Neural progenitor cell (in vitro differentiated cells): ENCODE data around the gene IFNA7. TPM values are rescaled to one million over a fixed set of nuclear protein-coding genes. Genes with fewer than 3 reads are reported as not detected.
"Not testable (repeated sequence)": the region's sequence is repeated elsewhere in the genome, so short reads cannot be mapped to it uniquely, and the experiment has no call there.

Experiments used
- DNase-seq: peaks from one replicate; pipeline ENCODE4 v3.0.0-alpha.2; 2016; ENCODE audit warnings: low spot score
- H2AFZ ChIP-seq: fragments of 200-600 bp; sonication (generic); replicated peaks from 2 replicates; pipeline ENCODE4 v1.6.1; 2016; ENCODE audit warnings: antibody characterized with exemption
- H3F3A ChIP-seq: fragments of 200-600 bp; sonication (generic); 2 replicates; pipeline ENCODE4 v1.6.1; 2016; ENCODE audit warnings: antibody characterized with exemption, low read depth
- H3K27ac ChIP-seq: fragments of 200-600 bp; sonication (generic); 2 replicates; pipeline ENCODE4 v1.5.1; 2016; ENCODE audit warnings: mild to moderate bottlenecking
- H3K27me3 ChIP-seq: fragments of 200-600 bp; sonication (generic); 2 replicates; pipeline ENCODE4 v1.6.1; 2016; ENCODE audit warnings: mild to moderate bottlenecking, moderate library complexity
- H3K36me3 ChIP-seq: fragments of 200-600 bp; sonication (generic); 2 replicates; pipeline ENCODE4 v1.5.1; 2016
- H3K4me1 ChIP-seq: fragments of 200-600 bp; sonication (generic); 2 replicates; pipeline ENCODE4 v1.6.1; 2016; ENCODE audit warnings: mixed run types
- H3K4me2 ChIP-seq: fragments of 200-600 bp; sonication (generic); 2 replicates; pipeline ENCODE4 v1.6.1; 2016
- H3K4me3 ChIP-seq: fragments of 200-600 bp; sonication (generic); 2 replicates; pipeline ENCODE4 v1.5.1; 2016
- H3K79me2 ChIP-seq: fragments of 200-600 bp; sonication (generic); 2 replicates; pipeline ENCODE4 v1.6.1; 2016; ENCODE audit warnings: low read depth
- H3K9ac ChIP-seq: fragments of 200-600 bp; sonication (generic); 2 replicates; pipeline ENCODE4 v1.6.1; 2016
- H3K9me3 ChIP-seq: fragments of 200-600 bp; sonication (generic); 2 replicates; pipeline ENCODE4 v1.5.1; 2016; ENCODE audit warnings: low read depth
- H4K20me1 ChIP-seq: fragments of 200-600 bp; sonication (generic); 2 replicates; pipeline ENCODE4 v1.6.1; 2016; ENCODE audit warnings: low read depth
- H3K27ac Mint-ChIP-seq: 3 replicates; pipeline ENCODE4 v1.8.0; 2021; ENCODE audit warnings: mixed read lengths
- H3K27me3 Mint-ChIP-seq: 2 replicates; pipeline ENCODE4 v1.8.0; 2022; ENCODE audit warnings: low read depth, mild to moderate bottlenecking, inconsistent platforms, moderate library complexity, mixed read lengths; ENCODE audit not compliant: insufficient read depth
- H3K36me3 Mint-ChIP-seq: 3 replicates; pipeline ENCODE4 v1.8.0; 2021; ENCODE audit warnings: mixed read lengths
- H3K4me1 Mint-ChIP-seq: 3 replicates; pipeline ENCODE4 v1.8.0; 2021; ENCODE audit warnings: mixed read lengths
- H3K4me3 Mint-ChIP-seq: 3 replicates; pipeline ENCODE4 v1.8.0; 2021; ENCODE audit warnings: mild to moderate bottlenecking, moderate library complexity, mixed read lengths
- H3K9me3 Mint-ChIP-seq: 3 replicates; pipeline ENCODE4 v1.8.0; 2020; ENCODE audit warnings: mixed read lengths
- EZH2 ChIP-seq: fragments of 200-600 bp; sonication (generic); IDR thresholded peaks from 2 replicates; pipeline ENCODE4 v1.6.1; 2017; ENCODE audit warnings: antibody characterized with exemption, mild to moderate bottlenecking, moderate library complexity
- EZH2phosphoT487 ChIP-seq: fragments of 200-600 bp; sonication (generic); IDR thresholded peaks from 2 replicates; pipeline ENCODE4 v1.6.1; 2017; ENCODE audit warnings: antibody characterized with exemption
- total RNA-seq: library from RNA; depleted of rRNA; stranded (reverse); fragments of >200 nt; gene quantifications from 2 replicates; pipeline ENCODE4 v1.2.3, GENCODE V29; 2015; ENCODE audit warnings: low replicate concordance
- TF ChIP-seq, protein P1 (sequence below): fragments of 200-600 bp; sonication (generic); IDR thresholded peaks from 2 replicates; pipeline ENCODE4 v1.5.1; 2017; ENCODE audit warnings: antibody characterized with exemption, mild to moderate bottlenecking

IFNA7 gene
- not detected in 2 replicates for total RNA-seq

DNA sequence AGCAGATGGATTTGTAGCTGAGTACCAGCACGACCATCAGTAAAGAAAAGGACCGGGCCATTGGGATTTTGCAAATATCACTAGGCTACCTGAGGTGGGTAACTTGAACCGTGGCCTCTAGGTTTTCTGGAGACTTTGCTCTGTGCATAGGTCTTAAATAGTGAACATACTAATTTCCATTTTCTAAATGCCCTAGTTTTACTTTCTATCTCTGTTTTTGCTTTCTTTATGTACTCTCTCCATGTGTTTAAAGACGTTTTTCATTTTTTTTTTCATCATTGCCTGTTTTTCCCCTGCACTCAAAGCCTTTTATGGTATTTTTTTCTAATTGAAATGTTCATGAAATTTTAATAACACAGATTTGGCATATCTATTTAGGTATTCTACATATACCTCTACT, at the start of gene IFNA7:
IFNA7 (minus strand) TSS at position 101 of the 400 bp plus-strand sequence; CDS start at position 61, 40 bp downstream.
- H3K27me3 Mint-ChIP-seq, H3F3A ChIP-seq, H3K4me2 ChIP-seq, DNase-seq, H3K4me3 ChIP-seq, H3K4me3 Mint-ChIP-seq, H3K4me1 ChIP-seq, H3K4me1 Mint-ChIP-seq, H4K20me1 ChIP-seq, H3K36me3 ChIP-seq, H3K36me3 Mint-ChIP-seq, H2AFZ ChIP-seq, H3K9me3 ChIP-seq, H3K27ac ChIP-seq, H3K27me3 ChIP-seq, H3K9ac ChIP-seq, H3K79me2 ChIP-seq, H3K9me3 Mint-ChIP-seq, H3K27ac Mint-ChIP-seq: not testable (repeated sequence)

DNA sequence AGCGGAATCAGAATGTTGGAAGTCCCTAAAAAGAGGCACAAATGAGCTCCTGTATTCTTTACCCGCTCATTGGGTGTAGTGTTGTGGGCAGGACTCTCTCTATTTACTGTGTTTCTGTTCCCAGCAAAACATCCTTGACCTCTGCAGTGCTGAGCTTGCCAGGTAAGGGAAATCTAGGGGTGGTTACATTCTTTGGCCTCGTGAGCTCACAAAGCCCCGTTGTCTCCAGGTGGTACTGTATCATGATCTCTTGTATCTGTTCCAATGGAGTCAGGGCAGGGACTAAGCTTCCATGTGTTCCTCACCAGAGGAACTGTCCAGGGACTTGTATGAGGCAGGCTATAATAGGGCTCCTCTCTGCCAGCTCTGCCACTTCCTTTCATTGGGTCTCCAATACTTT, 49.6 kb upstream of the IFNA7 start:
- no peak for DNase-seq

DNA sequence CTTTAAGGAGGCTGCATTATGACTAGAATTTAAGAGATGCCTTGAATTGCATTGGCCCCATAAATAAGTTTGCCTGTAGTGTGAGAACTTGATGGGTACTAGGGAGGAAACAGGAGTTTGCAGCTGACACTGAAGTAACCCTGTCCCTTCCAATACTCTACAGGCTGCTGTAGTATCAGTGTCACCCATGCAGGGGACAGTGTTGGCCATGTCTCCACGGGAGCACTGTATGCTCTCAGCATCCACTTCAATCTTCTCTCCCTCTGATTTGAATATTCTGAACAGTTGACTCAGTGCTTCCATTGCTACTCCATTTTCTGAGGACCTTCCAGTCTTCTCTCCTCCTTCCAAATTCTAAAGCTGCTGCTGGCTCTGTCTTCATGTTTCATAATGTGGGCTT, 49.2 kb upstream of the IFNA7 start:
- DNase-seq: no peak
- H3K4me2 ChIP-seq: no peak overlapping the region
- no peaks in the 10 kb centered on the region for H3K79me2 ChIP-seq
- Mint-ChIP-seq H3K4me3 (no peak overlapping the region), H3K27ac (no peak overlapping the region), H3K9me3 (no peaks in the 10 kb centered on the region), H3K27me3 (peaks cover 2% of the 10 kb centered on the region), H3K4me1 (peaks cover 16% of the 10 kb centered on the region), H3K36me3 (no peaks in the 10 kb centered on the region)
- no peaks in the 10 kb centered on the region for H4K20me1 ChIP-seq
- H3K27ac ChIP-seq: no peak overlapping the region
- H3K4me1 ChIP-seq: peaks cover 3% of the 10 kb centered on the region
- H2AFZ ChIP-seq: no peak overlapping the region
- no peaks in the 10 kb centered on the region for H3K36me3 ChIP-seq
- H3K27me3 ChIP-seq: peaks cover 7% of the 10 kb centered on the region
- TF ChIP-seq EZH2 (no peak), EZH2phosphoT487 (no peak)
- TF ChIP-seq, protein P1, sequence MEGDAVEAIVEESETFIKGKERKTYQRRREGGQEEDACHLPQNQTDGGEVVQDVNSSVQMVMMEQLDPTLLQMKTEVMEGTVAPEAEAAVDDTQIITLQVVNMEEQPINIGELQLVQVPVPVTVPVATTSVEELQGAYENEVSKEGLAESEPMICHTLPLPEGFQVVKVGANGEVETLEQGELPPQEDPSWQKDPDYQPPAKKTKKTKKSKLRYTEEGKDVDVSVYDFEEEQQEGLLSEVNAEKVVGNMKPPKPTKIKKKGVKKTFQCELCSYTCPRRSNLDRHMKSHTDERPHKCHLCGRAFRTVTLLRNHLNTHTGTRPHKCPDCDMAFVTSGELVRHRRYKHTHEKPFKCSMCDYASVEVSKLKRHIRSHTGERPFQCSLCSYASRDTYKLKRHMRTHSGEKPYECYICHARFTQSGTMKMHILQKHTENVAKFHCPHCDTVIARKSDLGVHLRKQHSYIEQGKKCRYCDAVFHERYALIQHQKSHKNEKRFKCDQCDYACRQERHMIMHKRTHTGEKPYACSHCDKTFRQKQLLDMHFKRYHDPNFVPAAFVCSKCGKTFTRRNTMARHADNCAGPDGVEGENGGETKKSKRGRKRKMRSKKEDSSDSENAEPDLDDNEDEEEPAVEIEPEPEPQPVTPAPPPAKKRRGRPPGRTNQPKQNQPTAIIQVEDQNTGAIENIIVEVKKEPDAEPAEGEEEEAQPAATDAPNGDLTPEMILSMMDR: no peak
- no peak overlapping the region for H3K9ac ChIP-seq
- H3K4me3 ChIP-seq: no peak overlapping the region
- H3K9me3 ChIP-seq: no peaks in the 10 kb centered on the region
- H3F3A ChIP-seq: peaks cover 5% of the 10 kb centered on the region

More for the DNA sequence above, 49.6 kb upstream of the IFNA7 start:
- Mint-ChIP-seq H3K4me1 (peaks cover 16% of the 10 kb centered on the region), H3K27me3 (peaks cover 2% of the 10 kb centered on the region), H3K36me3 (no peaks in the 10 kb centered on the region), H3K4me3 (no peak overlapping the region), H3K9me3 (no peaks in the 10 kb centered on the region), H3K27ac (no peak overlapping the region)
- TF ChIP-seq, protein P1: no peak
- no peak for TF ChIP-seq EZH2phosphoT487
- H3K9ac ChIP-seq: no peak overlapping the region
- no peak overlapping the region for H3K27ac ChIP-seq
- no peaks in the 10 kb centered on the region for H3K9me3 ChIP-seq
- H3K79me2 ChIP-seq: no peaks in the 10 kb centered on the region
- H2AFZ ChIP-seq: no peak overlapping the region
- H3K27me3 ChIP-seq: peaks cover 7% of the 10 kb centered on the region
- no peaks in the 10 kb centered on the region for H3K36me3 ChIP-seq
- H3K4me3 ChIP-seq: no peak overlapping the region
- peaks cover 5% of the 10 kb centered on the region for H3F3A ChIP-seq
- no peak overlapping the region for H3K4me2 ChIP-seq
- peaks cover 3% of the 10 kb centered on the region for H3K4me1 ChIP-seq
- H4K20me1 ChIP-seq: no peaks in the 10 kb centered on the region

DNA sequence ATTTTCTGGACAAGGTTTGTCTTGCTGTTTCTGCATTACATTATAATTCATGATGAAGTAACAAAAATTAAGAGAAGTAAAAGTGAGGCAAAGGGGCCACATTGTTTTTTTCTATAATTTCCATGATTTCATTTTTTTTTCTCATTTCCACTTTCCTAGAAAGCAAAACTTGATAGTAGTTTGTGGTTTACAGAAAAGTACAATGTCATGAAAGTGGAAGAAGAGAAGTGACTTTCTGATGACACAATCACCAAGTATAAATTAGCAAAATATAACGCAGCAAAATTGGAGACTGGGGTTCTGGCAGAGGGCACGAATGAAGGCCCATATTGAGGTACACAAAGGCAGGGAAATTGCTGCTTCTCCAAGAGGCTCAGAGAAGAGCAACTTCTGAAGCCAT, 42.8 kb upstream of the IFNA7 start:
- TF ChIP-seq EZH2phosphoT487 (no peak), EZH2 (no peak)
- TF ChIP-seq, protein P1: no peak
- Mint-ChIP-seq H3K9me3 (no peaks in the 10 kb centered on the region), H3K4me1 (no peaks in the 10 kb centered on the region), H3K4me3 (no peak overlapping the region), H3K27ac (no peak overlapping the region), H3K27me3 (no peaks in the 10 kb centered on the region), H3K36me3 (no peaks in the 10 kb centered on the region)
- H3K4me1 ChIP-seq: no peaks in the 10 kb centered on the region
- H3K27ac ChIP-seq: no peak overlapping the region
- H3K9ac ChIP-seq: no peak overlapping the region
- H3K79me2 ChIP-seq: no peaks in the 10 kb centered on the region
- no peak for DNase-seq
- no peaks in the 10 kb centered on the region for H3F3A ChIP-seq
- no peak overlapping the region for H3K4me3 ChIP-seq
- no peak overlapping the region for H2AFZ ChIP-seq
- no peaks in the 10 kb centered on the region for H4K20me1 ChIP-seq
- H3K27me3 ChIP-seq: peaks cover 18% of the 10 kb centered on the region
- H3K36me3 ChIP-seq: no peaks in the 10 kb centered on the region
- no peak overlapping the region for H3K4me2 ChIP-seq
- H3K9me3 ChIP-seq: no peaks in the 10 kb centered on the region
